HepG2 (cell line): ENCODE measurements around the gene SETD1A. TPM values are rescaled to one million over a fixed set of nuclear protein-coding genes. Genes with fewer than 3 reads are reported as not detected.

Source experiments
- BRD4 ChIP-seq: sonication (generic); formaldehyde crosslinking; IDR thresholded peaks from 2 replicates; pipeline ENCODE4 v1.4.0; 2020; ENCODE audit warnings: missing genetic modification reagents
- DNMT3B ChIP-seq: conservative IDR thresholded peaks from 2 replicates; pipeline ENCODE4 v1.6.1; 2016; ENCODE audit warnings: missing biosample characterization, control low read depth
- EHMT2 ChIP-seq: fragments of 200-600 bp; sonication (generic); IDR thresholded peaks from 2 replicates; pipeline ENCODE4 v1.7.0; 2017; ENCODE audit warnings: antibody characterized with exemption, low read depth, low read length, borderline replicate concordance
- HMG20B ChIP-seq: conservative IDR thresholded peaks from 2 replicates; pipeline ENCODE4 v1.6.1; 2016; ENCODE audit warnings: missing genetic modification reagents, missing compliant biosample characterization
- IKZF5 ChIP-seq: IDR thresholded peaks from 2 replicates; pipeline ENCODE4 v1.6.1; 2018; ENCODE audit warnings: missing genetic modification reagents, mild to moderate bottlenecking, missing compliant biosample characterization
- KLF9 ChIP-seq: IDR thresholded peaks from 2 replicates; pipeline ENCODE4 v1.6.1; 2016; ENCODE audit warnings: low read depth
- NFE2 ChIP-seq: sonication (generic); formaldehyde crosslinking; IDR thresholded peaks from 2 replicates; pipeline ENCODE4 v1.4.0; 2020; ENCODE audit warnings: missing genetic modification reagents
- RNF2 ChIP-seq: fragments of 450-650 bp; conservative IDR thresholded peaks from 2 replicates; pipeline ENCODE4 v1.6.1; 2016; ENCODE audit warnings: low read depth
- TFDP2 ChIP-seq: sonication (generic); formaldehyde crosslinking; IDR thresholded peaks from 2 replicates; pipeline ENCODE4 v1.4.0; 2020; ENCODE audit warnings: missing genetic modification reagents
- XBP1 ChIP-seq: sonication (generic); formaldehyde crosslinking; IDR thresholded peaks from 2 replicates; pipeline ENCODE4 v1.5.0; 2020; ENCODE audit warnings: missing genetic modification reagents
- ZNF362 ChIP-seq: sonication (generic); formaldehyde crosslinking; IDR thresholded peaks from 2 replicates; pipeline ENCODE4 v1.4.0; 2020; ENCODE audit warnings: missing genetic modification reagents, mild to moderate bottlenecking, borderline replicate concordance
- ZNF569 ChIP-seq: sonication (generic); formaldehyde crosslinking; IDR thresholded peaks from 2 replicates; pipeline ENCODE4 v1.5.0; 2020; ENCODE audit warnings: mild to moderate bottlenecking, missing genetic modification reagents, moderate library complexity, borderline replicate concordance
- ZNF577 ChIP-seq: sonication (generic); formaldehyde crosslinking; IDR thresholded peaks from 2 replicates; pipeline ENCODE4 v1.4.0; 2020; ENCODE audit warnings: mild to moderate bottlenecking, low read depth, missing genetic modification reagents, borderline replicate concordance
- ZNF784 ChIP-seq: sonication (generic); formaldehyde crosslinking; IDR thresholded peaks from 2 replicates; pipeline ENCODE4 v1.5.1; 2020; ENCODE audit warnings: missing genetic modification reagents, mild to moderate bottlenecking, borderline replicate concordance
- polyA plus RNA-seq, 8 experiments: library from polyadenylated mRNA; depleted of rRNA in 3 of 8; stranded (reverse) in 7 of 8; unstranded in 1 of 8; fragments of >200 nt; fragmentation: Illumina TruSeq in 4 of 8; extraction: Trizol in 4 of 8; gene quantifications; 2 replicates each; pipeline versions ENCODE4 v1.2.1 to v1.2.3, GENCODE V29; 2011 to 2016; ENCODE audit warnings: low read depth in 4 of 8, missing spikeins in 1 of 8, mixed read lengths in 1 of 8; ENCODE audit not compliant: insufficient read depth in 1 of 8
- total RNA-seq, 5 experiments: library from RNA; depleted of rRNA; stranded (reverse); fragments of >200 nt; fragmentation: Illumina TruSeq; extraction: Trizol; gene quantifications; 2 replicates each; pipeline ENCODE4 v1.2.3, GENCODE V29; 2016; ENCODE audit warnings: low read depth in 1 of 5
- TF ChIP-seq, protein P1 (sequence below): sonication (generic); formaldehyde crosslinking; IDR thresholded peaks from 2 replicates; pipeline ENCODE4 v1.9.0; 2021; ENCODE audit warnings: missing genetic modification reagents, borderline replicate concordance
- TF ChIP-seq, protein P2 (sequence below): sonication (generic); formaldehyde crosslinking; IDR thresholded peaks from 2 replicates; pipeline ENCODE4 v1.8.0; 2022; ENCODE audit warnings: mild to moderate bottlenecking, missing genetic modification reagents; ENCODE audit not compliant: insufficient replicate concordance
- TF ChIP-seq, protein P3 (sequence below): IDR thresholded peaks from 2 replicates; pipeline ENCODE4 v1.6.1; 2016
- TF ChIP-seq, protein P4 (sequence below): sonication (generic); formaldehyde crosslinking; IDR thresholded peaks from 2 replicates; pipeline ENCODE4 v1.5.1; 2020; ENCODE audit warnings: mild to moderate bottlenecking, missing genetic modification reagents, moderate library complexity

The SETD1A gene
- total and polyA plus RNA-seq, 2 of the 13 experiments (the other 11 are each of a cell fraction or from before 2014, with no cell fraction given), result 3.8 to 5.6 TPM

DNA sequence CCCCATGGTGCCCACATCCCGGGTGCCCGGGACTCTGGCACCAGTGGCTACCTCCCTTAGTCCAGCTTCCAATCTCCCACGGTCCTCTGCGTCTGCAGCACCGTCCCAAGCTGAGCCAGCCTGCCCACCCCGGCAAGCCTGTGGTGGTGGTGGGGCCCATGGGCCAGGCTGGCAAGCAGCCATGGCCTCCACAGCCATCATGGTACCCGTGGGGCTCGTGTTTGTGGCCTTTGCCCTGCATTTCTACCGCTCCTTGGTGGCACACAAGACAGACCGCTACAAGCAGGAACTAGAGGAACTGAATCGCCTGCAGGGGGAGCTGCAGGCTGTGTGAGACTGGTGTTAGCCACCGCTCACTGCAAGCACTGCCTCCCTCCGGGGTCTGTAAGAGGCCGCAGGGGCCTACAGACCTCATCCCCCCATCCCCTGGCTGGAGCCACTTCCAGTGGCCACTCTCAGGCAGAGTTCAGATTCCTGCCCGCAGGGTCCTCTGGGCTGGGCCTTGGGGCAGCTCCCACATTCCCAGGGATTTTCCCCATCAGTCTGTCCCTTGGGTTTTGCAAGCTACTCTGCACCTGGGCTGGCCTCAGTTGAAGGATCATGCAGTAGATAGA lies 3.9 kb upstream of the SETD1A start (continued):
- TF ChIP-seq, protein P1, sequence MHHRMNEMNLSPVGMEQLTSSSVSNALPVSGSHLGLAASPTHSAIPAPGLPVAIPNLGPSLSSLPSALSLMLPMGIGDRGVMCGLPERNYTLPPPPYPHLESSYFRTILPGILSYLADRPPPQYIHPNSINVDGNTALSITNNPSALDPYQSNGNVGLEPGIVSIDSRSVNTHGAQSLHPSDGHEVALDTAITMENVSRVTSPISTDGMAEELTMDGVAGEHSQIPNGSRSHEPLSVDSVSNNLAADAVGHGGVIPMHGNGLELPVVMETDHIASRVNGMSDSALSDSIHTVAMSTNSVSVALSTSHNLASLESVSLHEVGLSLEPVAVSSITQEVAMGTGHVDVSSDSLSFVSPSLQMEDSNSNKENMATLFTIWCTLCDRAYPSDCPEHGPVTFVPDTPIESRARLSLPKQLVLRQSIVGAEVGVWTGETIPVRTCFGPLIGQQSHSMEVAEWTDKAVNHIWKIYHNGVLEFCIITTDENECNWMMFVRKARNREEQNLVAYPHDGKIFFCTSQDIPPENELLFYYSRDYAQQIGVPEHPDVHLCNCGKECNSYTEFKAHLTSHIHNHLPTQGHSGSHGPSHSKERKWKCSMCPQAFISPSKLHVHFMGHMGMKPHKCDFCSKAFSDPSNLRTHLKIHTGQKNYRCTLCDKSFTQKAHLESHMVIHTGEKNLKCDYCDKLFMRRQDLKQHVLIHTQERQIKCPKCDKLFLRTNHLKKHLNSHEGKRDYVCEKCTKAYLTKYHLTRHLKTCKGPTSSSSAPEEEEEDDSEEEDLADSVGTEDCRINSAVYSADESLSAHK (CRISPR knock-in tag), result no peak
- TF ChIP-seq, protein P2, sequence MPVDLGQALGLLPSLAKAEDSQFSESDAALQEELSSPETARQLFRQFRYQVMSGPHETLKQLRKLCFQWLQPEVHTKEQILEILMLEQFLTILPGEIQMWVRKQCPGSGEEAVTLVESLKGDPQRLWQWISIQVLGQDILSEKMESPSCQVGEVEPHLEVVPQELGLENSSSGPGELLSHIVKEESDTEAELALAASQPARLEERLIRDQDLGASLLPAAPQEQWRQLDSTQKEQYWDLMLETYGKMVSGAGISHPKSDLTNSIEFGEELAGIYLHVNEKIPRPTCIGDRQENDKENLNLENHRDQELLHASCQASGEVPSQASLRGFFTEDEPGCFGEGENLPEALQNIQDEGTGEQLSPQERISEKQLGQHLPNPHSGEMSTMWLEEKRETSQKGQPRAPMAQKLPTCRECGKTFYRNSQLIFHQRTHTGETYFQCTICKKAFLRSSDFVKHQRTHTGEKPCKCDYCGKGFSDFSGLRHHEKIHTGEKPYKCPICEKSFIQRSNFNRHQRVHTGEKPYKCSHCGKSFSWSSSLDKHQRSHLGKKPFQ (CRISPR knock-in tag), result no peak
- TF ChIP-seq ZNF362 (CRISPR knock-in tag), result no peak; the same call in none of the 2 replicates
- TF ChIP-seq KLF9 (CRISPR knock-in tag), result no peak
- TF ChIP-seq RNF2, result no peak
- no peak for TF ChIP-seq ZNF577 (CRISPR knock-in tag)
- no peak for TF ChIP-seq DNMT3B (CRISPR knock-in tag)
- TF ChIP-seq IKZF5 (CRISPR knock-in tag), result peak; percentile 55; the same call in 1 of the 2 replicates
- TF ChIP-seq NFE2 (CRISPR knock-in tag), result no peak
- TF ChIP-seq EHMT2, result no peak
- TF ChIP-seq BRD4 (CRISPR knock-in tag), result 0 out of 2 replicates have a peak, but pooled peaks have one; percentile 4
- TF ChIP-seq, protein P3, sequence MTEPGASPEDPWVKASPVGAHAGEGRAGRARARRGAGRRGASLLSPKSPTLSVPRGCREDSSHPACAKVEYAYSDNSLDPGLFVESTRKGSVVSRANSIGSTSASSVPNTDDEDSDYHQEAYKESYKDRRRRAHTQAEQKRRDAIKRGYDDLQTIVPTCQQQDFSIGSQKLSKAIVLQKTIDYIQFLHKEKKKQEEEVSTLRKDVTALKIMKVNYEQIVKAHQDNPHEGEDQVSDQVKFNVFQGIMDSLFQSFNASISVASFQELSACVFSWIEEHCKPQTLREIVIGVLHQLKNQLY (CRISPR knock-in tag), result no peak
- TF ChIP-seq ZNF784 (CRISPR knock-in tag), result 0 out of 2 replicates have a peak, but pooled peaks have one; percentile 54
- TF ChIP-seq, protein P4, sequence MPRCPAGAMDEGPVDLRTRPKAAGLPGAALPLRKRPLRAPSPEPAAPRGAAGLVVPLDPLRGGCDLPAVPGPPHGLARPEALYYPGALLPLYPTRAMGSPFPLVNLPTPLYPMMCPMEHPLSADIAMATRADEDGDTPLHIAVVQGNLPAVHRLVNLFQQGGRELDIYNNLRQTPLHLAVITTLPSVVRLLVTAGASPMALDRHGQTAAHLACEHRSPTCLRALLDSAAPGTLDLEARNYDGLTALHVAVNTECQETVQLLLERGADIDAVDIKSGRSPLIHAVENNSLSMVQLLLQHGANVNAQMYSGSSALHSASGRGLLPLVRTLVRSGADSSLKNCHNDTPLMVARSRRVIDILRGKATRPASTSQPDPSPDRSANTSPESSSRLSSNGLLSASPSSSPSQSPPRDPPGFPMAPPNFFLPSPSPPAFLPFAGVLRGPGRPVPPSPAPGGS (CRISPR knock-in tag), result peak; percentile 81; the same call in 1 of the 2 replicates
- TF ChIP-seq HMG20B, result no peak
- TF ChIP-seq ZNF569 (CRISPR knock-in tag), result no peak
- TF ChIP-seq XBP1 (CRISPR knock-in tag), result no peak
- peak; percentile 33; the same call in 1 of the 2 replicates for TF ChIP-seq TFDP2 (CRISPR knock-in tag)
